Rectal smooth muscle tissue (tissue), 1 donor: ENCODE data around the gene CCN2.

Source experiments
- H3K27ac ChIP-seq: one replicate; pipeline ENCODE4 v1.7.0; 2013; ENCODE audit warnings: low read depth, low read length, inconsistent platforms
- H3K27me3 ChIP-seq: one replicate; pipeline ENCODE4 v1.7.0; 2013; ENCODE audit warnings: low read length; ENCODE audit not compliant: control insufficient read depth, insufficient read depth
- H3K36me3 ChIP-seq: one replicate; pipeline ENCODE4 v1.7.0; 2013; ENCODE audit warnings: low read length; ENCODE audit not compliant: control insufficient read depth, insufficient read depth
- H3K4me1 ChIP-seq: one replicate; pipeline ENCODE4 v1.7.0; 2013; ENCODE audit warnings: low read length; ENCODE audit not compliant: control insufficient read depth, insufficient read depth
- H3K4me3 ChIP-seq: one replicate; pipeline ENCODE4 v1.7.0; 2013; ENCODE audit warnings: low read length
- H3K9ac ChIP-seq: one replicate; pipeline ENCODE4 v1.7.0; 2013; ENCODE audit warnings: low read length

The CCN2 gene, protein sequence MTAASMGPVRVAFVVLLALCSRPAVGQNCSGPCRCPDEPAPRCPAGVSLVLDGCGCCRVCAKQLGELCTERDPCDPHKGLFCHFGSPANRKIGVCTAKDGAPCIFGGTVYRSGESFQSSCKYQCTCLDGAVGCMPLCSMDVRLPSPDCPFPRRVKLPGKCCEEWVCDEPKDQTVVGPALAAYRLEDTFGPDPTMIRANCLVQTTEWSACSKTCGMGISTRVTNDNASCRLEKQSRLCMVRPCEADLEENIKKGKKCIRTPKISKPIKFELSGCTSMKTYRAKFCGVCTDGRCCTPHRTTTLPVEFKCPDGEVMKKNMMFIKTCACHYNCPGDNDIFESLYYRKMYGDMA

DNA sequence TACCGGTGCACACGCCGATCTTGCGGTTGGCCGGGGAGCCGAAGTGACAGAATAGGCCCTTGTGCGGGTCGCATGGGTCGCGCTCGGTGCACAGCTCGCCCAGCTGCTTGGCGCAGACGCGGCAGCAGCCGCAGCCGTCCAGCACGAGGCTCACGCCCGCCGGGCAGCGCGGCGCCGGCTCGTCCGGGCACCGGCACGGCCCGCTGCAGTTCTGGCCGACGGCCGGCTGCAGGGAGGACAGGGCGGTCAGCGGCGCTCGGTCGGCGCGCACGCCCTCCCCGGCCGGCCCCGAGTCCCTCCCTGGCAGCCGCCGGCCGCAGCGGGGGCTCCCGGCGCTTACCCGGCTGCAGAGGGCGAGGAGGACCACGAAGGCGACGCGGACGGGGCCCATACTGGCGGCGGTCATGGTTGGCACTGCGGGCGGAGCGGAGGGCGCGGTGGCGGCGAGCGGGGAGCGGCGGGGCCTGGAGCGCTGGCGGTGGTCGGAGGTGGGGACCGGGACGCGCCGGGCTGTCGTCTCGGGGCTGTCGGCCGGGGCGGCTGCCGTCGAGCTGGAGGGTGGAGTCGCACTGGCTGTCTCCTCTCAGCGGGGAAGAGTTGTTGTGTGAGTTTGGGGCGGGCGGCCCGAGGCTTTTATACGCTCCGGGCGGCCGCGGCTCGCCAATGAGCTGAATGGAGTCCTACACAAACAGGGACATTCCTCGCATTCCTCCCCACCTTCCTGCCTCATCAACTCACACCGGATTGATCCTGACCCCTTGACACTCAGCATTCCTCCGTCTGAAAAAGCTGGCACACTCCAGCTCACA, at the start of gene CCN2:
Gene CCN2, minus strand, starts transcription at position 606 of the 809 bp plus-strand sequence. Its CDS starts 200 bp downstream, at position 406.
- Histone ChIP-seq H3K36me3 (no peaks in the 10 kb centered on the region), H3K4me1 (peaks cover 14% of the 10 kb centered on the region), H3K4me3 (peak within 1 kb of the TSS; percentile 84), H3K27me3 (no peaks in the 10 kb centered on the region), H3K27ac (peak within 1 kb of the TSS; percentile 96), H3K9ac (peak within 1 kb of the TSS; percentile 57)

DNA sequence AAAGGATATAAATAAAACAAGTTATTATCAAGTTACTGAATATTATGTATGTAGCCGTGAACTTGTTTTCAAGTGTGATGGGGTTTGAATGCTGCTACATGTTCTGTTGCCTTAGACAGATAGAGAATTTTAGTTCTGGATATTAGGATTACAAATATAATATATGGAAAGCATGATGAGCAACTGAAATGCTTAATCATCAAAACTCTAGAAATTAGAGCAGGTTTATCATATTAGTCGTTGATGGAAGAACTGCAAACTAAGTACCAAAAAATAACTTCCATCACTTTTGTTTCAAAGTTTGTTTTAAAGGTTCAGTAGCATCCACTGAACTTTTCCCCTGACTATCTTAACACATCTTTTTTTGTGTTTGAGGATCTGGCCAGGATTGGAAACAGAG, 49.1 kb upstream of the CCN2 start:
- peaks cover 4% of the 10 kb centered on the region for H3K4me1 ChIP-seq
- no peak overlapping the region for H3K9ac ChIP-seq
- no peak overlapping the region for H3K4me3 ChIP-seq
- no peaks in the 10 kb centered on the region for H3K27me3 ChIP-seq
- H3K36me3 ChIP-seq, result no peaks in the 10 kb centered on the region
- peak overlapping the region; percentile 37 for H3K27ac ChIP-seq

DNA sequence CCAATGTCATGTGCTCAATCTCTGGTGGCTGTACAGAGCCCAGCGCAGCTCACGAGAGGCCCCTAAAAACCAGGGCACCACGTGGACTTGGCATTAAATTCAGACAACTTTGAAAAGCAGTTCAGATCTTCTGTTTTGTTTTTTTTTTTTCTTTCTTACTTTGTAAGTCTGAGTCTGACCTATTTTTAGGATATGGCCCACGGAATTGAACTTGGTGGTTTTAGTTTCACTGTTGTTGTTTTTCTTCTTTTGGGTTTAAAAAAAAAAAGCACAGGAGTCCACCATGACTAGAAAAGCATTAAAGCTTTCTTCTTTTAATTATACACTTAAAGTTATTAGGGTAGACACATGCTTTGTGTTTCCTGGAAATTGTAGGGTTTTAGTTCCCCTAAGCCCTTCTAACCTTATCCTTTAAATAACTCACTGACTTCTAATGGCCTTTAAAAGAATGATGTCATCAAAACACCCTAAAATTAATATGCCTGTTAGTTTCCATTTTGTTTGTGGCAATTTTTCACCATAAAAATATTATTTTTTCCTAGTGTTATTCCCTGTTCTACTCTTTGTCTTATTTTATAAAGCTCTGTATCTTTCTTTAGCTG, 48.5 kb upstream of the CCN2 start:
- Histone ChIP-seq H3K27ac (peak overlapping the region; percentile 37), H3K4me3 (no peak overlapping the region)

DNA sequence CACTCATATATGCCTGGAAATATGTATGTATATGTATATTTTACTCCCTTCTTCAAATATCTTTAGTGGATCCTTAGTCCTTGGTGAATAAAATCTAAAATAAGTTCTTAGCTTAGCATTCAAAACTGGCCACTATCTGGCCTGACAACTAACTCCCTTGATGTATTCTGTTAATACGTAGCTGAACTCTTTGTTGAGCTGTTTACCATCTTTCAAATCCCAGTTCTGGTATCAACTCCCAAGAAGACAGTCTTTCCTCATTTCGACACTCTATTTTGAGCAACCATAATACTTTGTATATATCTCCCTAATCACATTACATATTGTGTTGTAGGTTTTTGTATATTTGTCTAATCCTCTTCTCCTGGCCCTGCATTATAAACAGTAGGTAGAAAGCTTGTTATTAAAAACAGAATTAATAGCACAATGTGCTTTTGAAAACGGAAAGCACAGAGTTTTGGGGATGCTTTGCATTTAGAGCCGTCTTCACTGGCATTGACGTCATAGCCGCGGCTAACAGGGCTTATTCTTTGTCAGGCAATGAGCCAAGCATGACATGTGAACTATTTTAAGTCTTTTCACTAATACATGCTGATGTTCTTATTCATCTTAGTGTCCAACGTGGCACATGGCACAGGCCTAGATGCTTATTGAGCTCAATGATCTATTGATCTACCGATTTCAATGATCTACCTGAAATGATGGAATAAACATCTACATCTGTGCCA, 47.2 kb upstream of the CCN2 start:
- no peaks in the 10 kb centered on the region for H3K36me3 ChIP-seq
- no peaks in the 10 kb centered on the region for H3K27me3 ChIP-seq
- H3K9ac ChIP-seq, result no peak overlapping the region
- no peak overlapping the region for H3K27ac ChIP-seq
- peaks cover 4% of the 10 kb centered on the region for H3K4me1 ChIP-seq
- H3K4me3 ChIP-seq, result no peak overlapping the region

More for the DNA sequence above, 48.5 kb upstream of the CCN2 start:
- no peaks in the 10 kb centered on the region for H3K36me3 ChIP-seq
- no peaks in the 10 kb centered on the region for H3K27me3 ChIP-seq
- H3K4me1 ChIP-seq, result peaks cover 4% of the 10 kb centered on the region
- no peak overlapping the region for H3K9ac ChIP-seq

DNA sequence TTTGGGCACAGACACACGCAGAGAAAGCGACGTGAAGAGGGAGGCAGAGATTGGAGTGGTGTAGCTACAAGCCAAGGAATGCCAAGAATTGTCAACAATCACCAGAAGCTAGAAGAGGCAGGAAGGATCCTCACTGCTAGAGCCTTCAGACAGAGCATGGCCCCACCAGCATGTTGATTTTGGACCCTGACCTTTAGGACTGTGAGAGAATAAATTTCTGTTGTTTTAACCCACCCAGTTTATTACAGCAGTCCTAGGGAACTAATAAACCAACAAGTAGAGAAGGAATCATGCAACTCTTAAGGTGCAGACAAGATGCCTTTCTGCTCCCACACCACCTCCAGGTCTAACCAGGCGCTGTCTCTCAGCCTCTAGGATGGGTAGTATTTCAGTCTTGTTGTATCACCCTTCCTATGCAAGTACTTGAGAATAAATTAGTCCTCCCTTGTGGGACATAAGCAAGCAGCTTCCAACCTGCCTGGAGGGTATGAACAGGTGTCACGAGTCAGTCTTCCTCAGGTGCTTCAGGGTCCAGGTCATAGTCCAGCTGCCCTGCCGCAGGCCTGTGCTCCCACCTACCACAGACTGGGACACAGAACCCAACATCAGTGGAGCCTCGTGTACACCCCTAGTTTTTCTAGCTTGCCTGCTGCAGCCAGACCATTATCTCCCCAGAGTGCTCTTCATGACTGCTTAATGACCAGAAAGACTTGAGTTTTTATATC, 46.4 kb upstream of the CCN2 start:
- no peak overlapping the region for H3K4me3 ChIP-seq
- no peak overlapping the region for H3K27ac ChIP-seq
- no peaks in the 10 kb centered on the region for H3K27me3 ChIP-seq
- H3K36me3 ChIP-seq, result no peaks in the 10 kb centered on the region
- no peak overlapping the region for H3K9ac ChIP-seq
- peaks cover 4% of the 10 kb centered on the region for H3K4me1 ChIP-seq

DNA sequence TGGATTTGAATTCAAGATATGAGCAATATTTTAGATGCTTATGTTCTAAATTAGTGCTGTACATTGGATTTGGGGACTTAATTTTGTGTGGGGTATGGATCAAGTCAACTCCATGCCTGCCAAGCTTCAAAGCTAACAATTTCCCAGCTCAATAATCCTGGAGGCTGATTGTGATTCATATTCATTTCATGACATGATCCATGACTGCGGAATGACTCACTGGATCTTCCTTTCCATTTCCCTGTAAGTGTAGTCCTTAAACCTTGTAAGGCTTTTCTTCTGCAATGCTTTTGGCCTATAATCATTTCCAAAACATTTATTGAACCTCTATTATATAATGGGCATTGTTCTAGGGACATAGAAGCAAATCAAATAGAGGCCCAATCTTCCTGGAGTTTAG, 44.7 kb upstream of the CCN2 start:
- Histone ChIP-seq H3K27ac (no peak overlapping the region), H3K36me3 (no peaks in the 10 kb centered on the region), H3K4me1 (peaks cover 4% of the 10 kb centered on the region), H3K27me3 (no peaks in the 10 kb centered on the region), H3K9ac (no peak overlapping the region), H3K4me3 (no peak overlapping the region)

DNA sequence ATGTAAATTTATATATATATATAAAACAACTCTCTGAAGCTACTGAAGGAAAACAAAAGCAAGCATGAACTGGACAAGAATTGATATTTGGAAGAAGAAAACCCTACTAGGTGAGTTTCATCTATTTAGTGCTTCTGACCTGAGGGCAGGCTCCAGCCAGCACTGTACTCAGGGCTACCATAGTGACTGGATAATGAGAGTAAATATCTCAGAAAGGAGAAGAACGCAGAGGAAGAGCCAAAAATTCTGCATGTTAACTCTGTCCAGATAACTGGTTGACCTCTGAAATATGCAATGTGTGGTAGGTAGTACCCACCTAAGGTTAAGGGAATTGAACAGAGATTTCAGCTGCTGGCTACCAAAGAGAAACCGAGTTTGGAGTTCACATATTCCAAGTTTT, 41.4 kb upstream of the CCN2 start:
- H3K4me1 ChIP-seq, result no peaks in the 10 kb centered on the region
- H3K9ac ChIP-seq, result no peak overlapping the region
- H3K27me3 ChIP-seq, result no peaks in the 10 kb centered on the region
- H3K27ac ChIP-seq, result no peak overlapping the region
- H3K4me3 ChIP-seq, result no peak overlapping the region
- H3K36me3 ChIP-seq, result no peaks in the 10 kb centered on the region

DNA sequence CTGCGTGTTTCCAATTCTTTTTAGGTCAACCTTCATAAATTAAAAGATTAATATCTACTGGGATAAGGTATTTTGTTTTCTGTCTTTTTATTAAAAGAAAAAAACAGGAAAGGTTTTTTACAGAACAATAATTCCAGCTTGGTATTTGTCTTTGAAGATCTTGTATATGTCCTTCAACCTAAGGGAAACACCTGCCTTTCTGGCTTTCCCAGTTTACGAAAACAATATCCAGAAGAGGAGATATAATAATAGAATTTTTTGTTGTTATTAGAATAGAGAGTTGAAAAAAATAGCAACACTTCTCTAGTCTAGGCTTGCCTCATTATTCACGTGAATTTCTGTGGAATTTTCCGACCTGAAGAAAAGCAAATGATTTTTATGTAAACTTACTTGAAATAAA, 37.9 kb upstream of the CCN2 start:
- no peak overlapping the region for H3K9ac ChIP-seq
- no peaks in the 10 kb centered on the region for H3K36me3 ChIP-seq
- no peaks in the 10 kb centered on the region for H3K4me1 ChIP-seq
- H3K27ac ChIP-seq, result no peak overlapping the region
- no peak overlapping the region for H3K4me3 ChIP-seq
- no peaks in the 10 kb centered on the region for H3K27me3 ChIP-seq

DNA sequence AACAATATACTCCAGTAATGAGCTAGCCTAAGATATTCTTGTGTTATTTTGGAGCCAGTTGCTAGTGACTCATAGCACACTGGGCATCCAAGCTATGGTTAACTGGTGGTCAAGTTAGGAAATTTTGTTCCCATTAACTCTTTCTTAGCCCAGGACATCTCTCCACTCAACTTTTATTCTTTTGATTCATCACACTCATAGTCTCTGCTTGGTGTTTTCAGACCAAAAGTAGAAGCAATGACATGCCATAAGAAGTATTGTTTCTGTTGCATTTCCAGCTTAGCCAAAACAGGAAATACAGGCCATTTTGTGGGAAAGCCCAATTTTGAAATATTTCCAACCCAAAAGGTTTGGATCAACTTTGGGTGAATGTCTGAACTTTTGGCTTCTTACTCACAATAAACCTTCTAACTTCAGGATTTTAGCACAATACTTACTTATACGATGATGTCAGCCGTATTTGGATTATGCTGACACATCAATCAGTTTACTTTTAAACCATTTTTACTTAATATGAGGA, 31.6 kb upstream of the CCN2 start:
- Histone ChIP-seq H3K4me1 (peaks cover 8% of the 10 kb centered on the region), H3K9ac (no peak overlapping the region), H3K27ac (no peak overlapping the region), H3K36me3 (no peaks in the 10 kb centered on the region), H3K27me3 (no peaks in the 10 kb centered on the region), H3K4me3 (no peak overlapping the region)

DNA sequence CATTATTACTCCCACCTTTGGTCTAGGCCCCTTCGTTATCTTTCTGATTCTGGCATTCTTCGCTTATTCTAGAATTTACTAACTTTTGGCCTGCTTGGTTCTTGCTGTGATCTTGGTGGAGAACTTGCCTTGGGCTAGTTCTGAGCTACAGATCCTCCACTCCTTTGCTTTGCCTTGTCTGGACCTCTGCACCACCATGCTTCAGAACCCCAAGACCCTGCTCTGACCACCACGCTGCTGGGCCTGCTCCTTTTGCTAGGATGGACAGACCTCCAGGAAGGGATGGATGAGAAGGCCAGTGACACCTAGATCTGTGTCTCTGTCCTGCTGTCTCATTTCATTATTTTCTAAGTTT, 30.4 kb upstream of the CCN2 start:
- H3K27me3 ChIP-seq, result no peaks in the 10 kb centered on the region
- H3K36me3 ChIP-seq, result no peaks in the 10 kb centered on the region
- H3K9ac ChIP-seq, result no peak overlapping the region
- H3K4me1 ChIP-seq, result peaks cover 8% of the 10 kb centered on the region
- no peak overlapping the region for H3K27ac ChIP-seq
- H3K4me3 ChIP-seq, result no peak overlapping the region

DNA sequence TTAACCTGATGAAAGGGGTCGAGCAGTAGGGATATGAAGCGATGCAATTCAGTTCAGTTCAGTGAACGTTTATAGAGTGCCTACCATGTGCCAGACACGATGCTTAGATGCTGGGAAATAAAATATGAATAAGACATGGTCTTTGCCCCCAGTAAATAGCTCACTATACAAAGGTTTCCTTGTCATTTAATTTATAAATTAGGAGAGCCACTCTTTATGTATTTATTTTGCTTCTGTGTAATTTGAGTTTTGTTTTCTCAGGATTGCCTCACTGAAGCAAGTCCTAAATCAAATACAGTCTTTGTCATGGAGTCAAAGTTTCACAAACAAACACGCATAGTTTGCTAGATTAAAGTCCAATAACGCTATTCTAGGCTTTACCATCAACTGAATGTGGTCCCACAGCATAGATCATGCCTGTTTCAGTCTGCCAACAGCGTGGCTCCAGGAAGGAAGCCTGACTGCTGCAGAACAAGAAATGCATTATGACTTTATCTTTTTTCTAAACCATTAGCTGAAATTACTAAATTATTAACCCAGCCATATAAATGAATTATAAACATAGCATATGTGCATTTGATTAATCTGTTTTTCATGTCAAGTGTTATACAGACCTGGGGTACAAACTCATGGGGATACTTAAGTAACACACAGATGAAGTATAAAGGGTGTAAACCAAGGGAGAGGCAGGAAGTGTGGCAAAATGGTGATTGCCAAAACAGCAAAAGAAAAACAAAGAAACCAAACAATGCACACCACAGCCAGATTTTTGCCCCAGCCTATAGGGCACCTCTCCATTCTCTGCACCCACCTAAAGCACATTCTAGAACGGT, 29.8 kb upstream of the CCN2 start:
- Histone ChIP-seq H3K4me1 (peaks cover 8% of the 10 kb centered on the region), H3K36me3 (no peaks in the 10 kb centered on the region), H3K4me3 (no peak overlapping the region), H3K27ac (no peak overlapping the region), H3K27me3 (no peaks in the 10 kb centered on the region), H3K9ac (no peak overlapping the region)
